ENCODE results near the gene PDE6A. TPM values are rescaled to one million over a fixed set of nuclear protein-coding genes. Genes with fewer than 3 reads are reported as not detected.
"Not testable (repeated sequence)": the region's sequence is repeated elsewhere in the genome, so short reads cannot be mapped to it uniquely, and the experiment has no call there.

Gene PDE6A
- total RNA-seq, 2 experiments from 2014 or later: not detected

GRCh38 chr5:149878371-149878770 is 66.2 kb downstream of the PDE6A start:
- ChIA-PET CTCF (no interaction called here), POLR2A (no interaction called here)
- no peaks in the 10 kb centered on the region for H3K9me3 Mint-ChIP-seq
- no peak overlapping the region for H3K4me3 Mint-ChIP-seq
- DNase-seq: no peak
- no peaks in the 10 kb centered on the region for H3K4me1 Mint-ChIP-seq
- H3K27ac Mint-ChIP-seq: no peak overlapping the region
- H3K36me3 Mint-ChIP-seq (ENCODE audit: low read depth): no peaks in the 10 kb centered on the region
- no peaks in the 10 kb centered on the region for H3K27me3 Mint-ChIP-seq

GRCh38 chr5:149873896-149874295 is 70.7 kb downstream of the PDE6A start:
- Mint-ChIP-seq H3K4me1 (peaks cover 2% of the 10 kb centered on the region), H3K27ac (no peak overlapping the region), H3K36me3 (ENCODE audit: low read depth) (no peaks in the 10 kb centered on the region), H3K4me3 (no peak overlapping the region), H3K27me3 (no peaks in the 10 kb centered on the region), H3K9me3 (no peaks in the 10 kb centered on the region)
- DNase-seq: no peak
- ChIA-PET CTCF (interaction anchor here (0.7 kb wide), 1 partner anchor 460 kb away, joined by 3 read pairs; no protein-coding TSS in a partner anchor), POLR2A (no interaction called here)

- Mint-ChIP-seq H3K4me1 (peaks cover 2% of the 10 kb centered on the region), H3K27ac (no peak overlapping the region), H3K36me3 (ENCODE audit: low read depth) (no peaks in the 10 kb centered on the region), H3K9me3 (no peaks in the 10 kb centered on the region), H3K27me3 (no peaks in the 10 kb centered on the region), H3K4me3 (no peak overlapping the region)
- DNase-seq: no peak
- POLR2A ChIA-PET: no interaction called here
- CTCF ChIA-PET: interaction anchor here (0.7 to 1.1 kb wide), 2 partner anchors 16 to 90 kb away, joined by 3 to 5 read pairs; no protein-coding TSS in a partner anchor
Observed at GRCh38 chr5:149872351-149873040, 72.1 kb downstream of the PDE6A start.

- H3K27ac Mint-ChIP-seq: no peak overlapping the region
- no peaks in the 10 kb centered on the region for H3K9me3 Mint-ChIP-seq
- H3K4me3 Mint-ChIP-seq: no peak overlapping the region
- CTCF ChIA-PET: no interaction called here
- POLR2A ChIA-PET: no interaction called here
- no peaks in the 10 kb centered on the region for H3K36me3 Mint-ChIP-seq (ENCODE audit: low read depth)
- H3K27me3 Mint-ChIP-seq: no peaks in the 10 kb centered on the region
- peaks cover 2% of the 10 kb centered on the region for H3K4me1 Mint-ChIP-seq
- DNase-seq: no peak
Observed at GRCh38 chr5:149871471-149871870, 73.1 kb downstream of the PDE6A start.

GRCh38 chr5:149870697-149871096 is 73.9 kb downstream of the PDE6A start:
- DNase-seq: no peak
- Mint-ChIP-seq H3K27me3 (no peaks in the 10 kb centered on the region), H3K4me1 (peaks cover 2% of the 10 kb centered on the region), H3K4me3 (no peak overlapping the region), H3K36me3 (ENCODE audit: low read depth) (no peaks in the 10 kb centered on the region), H3K9me3 (no peaks in the 10 kb centered on the region), H3K27ac (no peak overlapping the region)
- POLR2A ChIA-PET: no interaction called here
- CTCF ChIA-PET: no interaction called here

- Mint-ChIP-seq H3K4me1 (peaks cover 2% of the 10 kb centered on the region), H3K27ac (no peak overlapping the region), H3K36me3 (ENCODE audit: low read depth) (no peaks in the 10 kb centered on the region), H3K4me3 (no peak overlapping the region), H3K9me3 (no peaks in the 10 kb centered on the region), H3K27me3 (no peaks in the 10 kb centered on the region)
- no peak for DNase-seq
- CTCF ChIA-PET: no interaction called here
- POLR2A ChIA-PET: no interaction called here
Observed at GRCh38 chr5:149870232-149870631, 74.4 kb downstream of the PDE6A start.

- no peak overlapping the region for H3K27ac Mint-ChIP-seq
- no peaks in the 10 kb centered on the region for H3K9me3 Mint-ChIP-seq
- POLR2A ChIA-PET: no interaction called here
- no peaks in the 10 kb centered on the region for H3K27me3 Mint-ChIP-seq
- H3K4me3 Mint-ChIP-seq: no peak overlapping the region
- no peaks in the 10 kb centered on the region for H3K36me3 Mint-ChIP-seq (ENCODE audit: low read depth)
- H3K4me1 Mint-ChIP-seq: peaks cover 2% of the 10 kb centered on the region
- no peak for DNase-seq
- CTCF ChIA-PET: interaction anchor here (1.7 kb wide), 1 partner anchor 17 kb away, joined by 4 read pairs; no protein-coding TSS in a partner anchor
Observed at GRCh38 chr5:149869411-149869821, 75.2 kb downstream of the PDE6A start.

GRCh38 chr5:149865746-149866145 is 78.8 kb downstream of the PDE6A start:
- H3K9me3 Mint-ChIP-seq: no peaks in the 10 kb centered on the region
- H3K4me1 Mint-ChIP-seq: peaks cover 6% of the 10 kb centered on the region
- no peaks in the 10 kb centered on the region for H3K27me3 Mint-ChIP-seq
- no peak overlapping the region for H3K4me3 Mint-ChIP-seq
- POLR2A ChIA-PET: no interaction called here
- no peak overlapping the region for H3K27ac Mint-ChIP-seq
- CTCF ChIA-PET: interaction anchor here (2.0 kb wide), 1 partner anchor 13 kb away, joined by 9 read pairs; no protein-coding TSS in a partner anchor
- no peak for DNase-seq
- no peaks in the 10 kb centered on the region for H3K36me3 Mint-ChIP-seq (ENCODE audit: low read depth)

- CTCF ChIA-PET: interaction anchor here (1.2 to 1.8 kb wide), 2 partner anchors 15 to 227 kb away, joined by 3 to 4 read pairs; no protein-coding TSS in a partner anchor
- peaks cover 6% of the 10 kb centered on the region for H3K4me1 Mint-ChIP-seq
Observed at GRCh38 chr5:149863830-149864229, 80.8 kb downstream of the PDE6A start.

GRCh38 chr5:149863176-149863575 is 81.4 kb downstream of the PDE6A start:
- no peak for DNase-seq
- H3K27ac Mint-ChIP-seq: no peak overlapping the region
- ChIA-PET CTCF (interaction anchor here (0.6 to 1.8 kb wide), 2 partner anchors 192 to 226 kb away, joined by 3 to 4 read pairs; no protein-coding TSS in a partner anchor), POLR2A (no interaction called here)
- H3K4me3 Mint-ChIP-seq: no peak overlapping the region
- H3K9me3 Mint-ChIP-seq: no peaks in the 10 kb centered on the region
- H3K4me1 Mint-ChIP-seq: peaks cover 6% of the 10 kb centered on the region
- H3K27me3 Mint-ChIP-seq: no peaks in the 10 kb centered on the region
- no peaks in the 10 kb centered on the region for H3K36me3 Mint-ChIP-seq (ENCODE audit: low read depth)

More at GRCh38 chr5:149863830-149864229, 80.8 kb downstream of the PDE6A start:
- peak overlapping the region; percentile 51 for H3K27ac Mint-ChIP-seq
- no peaks in the 10 kb centered on the region for H3K27me3 Mint-ChIP-seq
- POLR2A ChIA-PET: no interaction called here
- no peaks in the 10 kb centered on the region for H3K36me3 Mint-ChIP-seq (ENCODE audit: low read depth)
- no peak overlapping the region for H3K4me3 Mint-ChIP-seq
- no peak for DNase-seq
- no peaks in the 10 kb centered on the region for H3K9me3 Mint-ChIP-seq

GRCh38 chr5:149860801-149861322 is 83.7 kb downstream of the PDE6A start:
- Mint-ChIP-seq H3K27ac (no peak overlapping the region), H3K36me3 (ENCODE audit: low read depth) (no peaks in the 10 kb centered on the region), H3K4me3 (no peak overlapping the region), H3K9me3 (no peaks in the 10 kb centered on the region), H3K4me1 (peaks cover 6% of the 10 kb centered on the region), H3K27me3 (no peaks in the 10 kb centered on the region)
- no peak for DNase-seq
- POLR2A ChIA-PET: no interaction called here
- CTCF ChIA-PET: interaction anchor here (0.7 to 2.2 kb wide), 4 partner anchors 27 to 99 kb away, joined by 3 to 6 read pairs (median 4); partner anchors contain the start of gene SLC26A2

- Mint-ChIP-seq H3K9me3 (no peaks in the 10 kb centered on the region), H3K27ac (no peak overlapping the region), H3K4me3 (no peak overlapping the region), H3K36me3 (ENCODE audit: low read depth) (no peaks in the 10 kb centered on the region), H3K27me3 (no peaks in the 10 kb centered on the region), H3K4me1 (peaks cover 6% of the 10 kb centered on the region)
- ChIA-PET CTCF (interaction anchor here (0.5 to 2.2 kb wide), 3 partner anchors 68 to 440 kb away, joined by 3 to 6 read pairs (median 5); partner anchors contain the start of gene SLC26A2), POLR2A (no interaction called here)
- DNase-seq: no peak
Observed at GRCh38 chr5:149859746-149860145, 84.8 kb downstream of the PDE6A start.

- not testable (repeated sequence) for DNase-seq
Observed at GRCh38 chr5:149858481-149858880, 86.1 kb downstream of the PDE6A start.

More at GRCh38 chr5:149858481-149858880, 86.1 kb downstream of the PDE6A start:
- POLR2A ChIA-PET; H3K36me3 Mint-ChIP-seq (ENCODE audit: low read depth); H3K4me3 Mint-ChIP-seq; H3K27ac Mint-ChIP-seq; H3K27me3 Mint-ChIP-seq; H3K9me3 Mint-ChIP-seq; H3K4me1 Mint-ChIP-seq: not testable (repeated sequence)
- CTCF ChIA-PET: interaction anchor here (1.3 kb wide), 1 partner anchor 25 kb away, joined by 3 read pairs; no protein-coding TSS in a partner anchor
